Suprapubic skin (tissue), 4 donors: ENCODE measurements around the gene KCNK17. TPM values are rescaled to one million over a fixed set of nuclear protein-coding genes. Genes with fewer than 3 reads are reported as not detected.
A peak's percentile ranks its signal among the peaks of the same experiment; 100 is the strongest.

ENCODE experiments used
- DNase-seq, 2 donors: peaks; one replicate each; pipeline ENCODE4 v3.0.0-alpha.2; 2019; ENCODE audit warnings: low spot score in 2 of 2
- H3K27ac ChIP-seq: fragments of 200-600 bp; sonication (generic); one replicate; pipeline ENCODE4 v1.5.1; 2019
- H3K27me3 ChIP-seq: fragments of 200-600 bp; sonication (generic); one replicate; pipeline ENCODE4 v1.5.1; 2019
- H3K36me3 ChIP-seq: fragments of 200-600 bp; sonication (generic); one replicate; pipeline ENCODE4 v1.5.1; 2019
- H3K4me1 ChIP-seq: fragments of 200-600 bp; sonication (generic); one replicate; pipeline ENCODE4 v1.5.1; 2019
- H3K4me3 ChIP-seq: fragments of 200-600 bp; sonication (generic); one replicate; pipeline ENCODE4 v1.5.1; 2019; ENCODE audit warnings: mild to moderate bottlenecking
- H3K9me3 ChIP-seq: fragments of 200-600 bp; sonication (generic); one replicate; pipeline ENCODE4 v1.5.1; 2019
- CTCF ChIP-seq, 2 donors: fragments of 200-600 bp in 1 of 2; fragments of 450-650 bp in 1 of 2; sonication (generic) in 1 of 2; IDR thresholded peaks; one replicate each; pipeline ENCODE4 v1.5.1; 2016 to 2019; ENCODE audit warnings: antibody characterized with exemption in 2 of 2, mild to moderate bottlenecking in 1 of 2, moderate library complexity in 1 of 2
- EP300 ChIP-seq: sonication (generic); formaldehyde crosslinking; IDR thresholded peaks from one replicate; pipeline ENCODE4 v1.6.1; 2017; ENCODE audit warnings: antibody characterized with exemption
- POLR2A ChIP-seq, 2 donors: fragments of 450-650 bp; IDR thresholded peaks; one replicate each; pipeline ENCODE4 v1.6.1; 2017; ENCODE audit warnings: antibody characterized with exemption in 2 of 2, mild to moderate bottlenecking in 2 of 2, moderate library complexity in 2 of 2
- POLR2AphosphoS5 ChIP-seq, 3 donors: sonication (generic); formaldehyde crosslinking; IDR thresholded peaks; one replicate each; pipeline ENCODE4 v1.6.1; 2017; ENCODE audit warnings: antibody characterized with exemption in 3 of 3
- WGBS: methylation state at CpG from one replicate; pipeline ENCODE4 v1.1.5; 2018; 5-methylcytosine and 5-hydroxymethylcytosine counted together
- total RNA-seq, 4 donors: library from RNA; depleted of rRNA; stranded (reverse); fragments of >200 nt; gene quantifications; one replicate each; pipeline ENCODE4 v1.1.0, GENCODE V29; 2016

Gene KCNK17
- total RNA-seq, 4 donors from 2014 or later: not detected

GRCh38 chr6:39313526-39314272 lies 520 bp downstream of the KCNK17 start:
- H3K27ac ChIP-seq: no peak overlapping the region
- WGBS: 0% methylated on average over 13 of the region's 80 CpGs
- no peak for DNase-seq
- peak overlapping the region; percentile 35 for H3K4me3 ChIP-seq
- no peak for TF ChIP-seq CTCF (IDR thresholded peaks at IDR 0.05)
- no peak for TF ChIP-seq POLR2A (IDR thresholded peaks at IDR 0.05)
- TF ChIP-seq POLR2AphosphoS5 (IDR thresholded peaks at IDR 0.05): no peak
- TF ChIP-seq EP300: no peak
- no peaks in the 10 kb centered on the region for H3K9me3 ChIP-seq
- H3K4me1 ChIP-seq: peaks cover 12% of the 10 kb centered on the region
- H3K36me3 ChIP-seq: no peaks in the 10 kb centered on the region
- H3K27me3 ChIP-seq: peaks cover 66% of the 10 kb centered on the region

GRCh38 chr6:39312912-39313525 lies 1.2 kb downstream of the KCNK17 start:
- peak overlapping the region; percentile 35 for H3K4me3 ChIP-seq
- peaks cover 12% of the 10 kb centered on the region for H3K4me1 ChIP-seq
- WGBS: 40% methylated on average over 18 of the region's 45 CpGs
- H3K27ac ChIP-seq: no peak overlapping the region
- no peaks in the 10 kb centered on the region for H3K9me3 ChIP-seq
- no peak for DNase-seq
- no peak for TF ChIP-seq CTCF (IDR thresholded peaks at IDR 0.05)
- no peak for TF ChIP-seq POLR2A (IDR thresholded peaks at IDR 0.05)
- no peak for TF ChIP-seq POLR2AphosphoS5 (IDR thresholded peaks at IDR 0.05)
- no peak for TF ChIP-seq EP300
- H3K27me3 ChIP-seq: peaks cover 66% of the 10 kb centered on the region
- H3K36me3 ChIP-seq: no peaks in the 10 kb centered on the region

- Histone ChIP-seq H3K27ac (no peak overlapping the region), H3K9me3 (no peaks in the 10 kb centered on the region), H3K4me3 (no peak overlapping the region), H3K36me3 (no peaks in the 10 kb centered on the region), H3K4me1 (peaks cover 12% of the 10 kb centered on the region), H3K27me3 (peaks cover 55% of the 10 kb centered on the region)
- no peak for TF ChIP-seq POLR2AphosphoS5 (IDR thresholded peaks at IDR 0.05)
- no CpG with 5 or more reads among the region's 4 CpGs for WGBS
- DNase-seq: no peak
These were observed 3.7 kb downstream of the KCNK17 start for GRCh38 chr6:39310542-39310941.

GRCh38 chr6:39309942-39310531 lies 4.2 kb downstream of the KCNK17 start:
- Histone ChIP-seq H3K27me3 (peaks cover 50% of the 10 kb centered on the region), H3K9me3 (no peaks in the 10 kb centered on the region), H3K4me3 (no peak overlapping the region), H3K27ac (no peak overlapping the region), H3K36me3 (no peaks in the 10 kb centered on the region), H3K4me1 (peaks cover 12% of the 10 kb centered on the region)
- 44% methylated on average over 7 of the region's 7 CpGs for WGBS
- peak in 1 of 2 donors; percentile 72 for DNase-seq
- TF ChIP-seq POLR2A (IDR thresholded peaks at IDR 0.05): no peak
- peak; percentile 74 to 91 for TF ChIP-seq CTCF (IDR thresholded peaks at IDR 0.05)

- WGBS: 58% methylated on average over 3 of the region's 3 CpGs
These were observed 6.8 kb downstream of the KCNK17 start for GRCh38 chr6:39307462-39307861.

More at GRCh38 chr6:39307462-39307861, 6.8 kb downstream of the KCNK17 start:
- no peaks in the 10 kb centered on the region for H3K9me3 ChIP-seq
- peaks cover 7% of the 10 kb centered on the region for H3K4me1 ChIP-seq
- H3K27me3 ChIP-seq: peaks cover 24% of the 10 kb centered on the region
- H3K36me3 ChIP-seq: no peaks in the 10 kb centered on the region
- TF ChIP-seq CTCF (IDR thresholded peaks at IDR 0.05): no peak
- no peak for TF ChIP-seq EP300
- no peak for TF ChIP-seq POLR2AphosphoS5 (IDR thresholded peaks at IDR 0.05)
- no peak for TF ChIP-seq POLR2A (IDR thresholded peaks at IDR 0.05)
- no peak overlapping the region for H3K27ac ChIP-seq
- no peak overlapping the region for H3K4me3 ChIP-seq
- no peak for DNase-seq
